LNCAP (cell line): Measurements from ENCODE around the gene GH1.

ENCODE experiments used
- CTCF ChIP-seq: fragments of 450-650 bp; IDR thresholded peaks from 2 replicates; pipeline ENCODE4 v1.5.1; 2017; ENCODE audit warnings: mild to moderate bottlenecking

Gene GH1

GRCh38 chr17:63928966-63929695 lies 10.5 kb upstream of the GH1 start:
- TF ChIP-seq CTCF, result no peak

GRCh38 chr17:63928172-63928666 lies 9.6 kb upstream of the GH1 start:
- TF ChIP-seq CTCF, result no peak

GRCh38 chr17:63927464-63928171 lies 9.0 kb upstream of the GH1 start:
- TF ChIP-seq CTCF, result no peak

GRCh38 chr17:63926164-63926563 lies 7.5 kb upstream of the GH1 start:
- TF ChIP-seq CTCF, result no peak

- no peak for TF ChIP-seq CTCF
These were observed 7.0 kb upstream of the GH1 start for GRCh38 chr17:63925615-63926014.

- TF ChIP-seq CTCF, result peak; percentile 89
These were observed 678 bp upstream of the GH1 start for GRCh38 chr17:63919311-63919723.

GRCh38 chr17:63918305-63918704 lies 334 bp downstream of the GH1 start:
- no peak for TF ChIP-seq CTCF
